GM19328 (cell line): ENCODE results near the gene MAEA.
"Not testable (repeated sequence)": the region's sequence is repeated elsewhere in the genome, so short reads cannot be mapped to it uniquely, and the experiment has no call there.

Experiments used
- ATAC-seq: cut with Tn5 transposase; IDR thresholded peaks from one replicate; pipeline ENCODE4 v1.9.1; 2021; ENCODE audit warnings: mild to moderate bottlenecking, moderate library complexity; ENCODE audit not compliant: unreplicated experiment

The MAEA gene

DNA sequence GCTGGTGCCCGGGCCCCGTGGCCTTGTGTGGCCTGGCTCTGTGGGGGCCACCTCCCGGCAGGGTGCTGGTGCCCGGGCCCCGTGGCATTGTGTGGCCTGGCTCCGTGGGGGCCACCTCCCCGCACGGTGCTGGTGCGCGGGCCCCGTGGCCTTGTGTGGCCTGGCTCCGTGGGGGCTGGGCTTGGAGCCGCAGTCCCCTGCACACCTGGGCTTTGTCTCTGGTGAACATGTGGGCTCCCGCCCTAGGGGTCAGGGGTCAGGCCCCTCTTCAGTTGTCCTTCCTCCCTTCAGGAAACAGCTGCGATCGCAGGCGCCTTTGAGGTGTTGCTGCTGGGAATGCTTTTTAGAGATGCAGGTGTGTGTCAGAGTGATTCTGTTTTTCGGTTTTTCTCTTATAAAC, 74.5 kb downstream of the MAEA start:
- no peak for ATAC-seq

DNA sequence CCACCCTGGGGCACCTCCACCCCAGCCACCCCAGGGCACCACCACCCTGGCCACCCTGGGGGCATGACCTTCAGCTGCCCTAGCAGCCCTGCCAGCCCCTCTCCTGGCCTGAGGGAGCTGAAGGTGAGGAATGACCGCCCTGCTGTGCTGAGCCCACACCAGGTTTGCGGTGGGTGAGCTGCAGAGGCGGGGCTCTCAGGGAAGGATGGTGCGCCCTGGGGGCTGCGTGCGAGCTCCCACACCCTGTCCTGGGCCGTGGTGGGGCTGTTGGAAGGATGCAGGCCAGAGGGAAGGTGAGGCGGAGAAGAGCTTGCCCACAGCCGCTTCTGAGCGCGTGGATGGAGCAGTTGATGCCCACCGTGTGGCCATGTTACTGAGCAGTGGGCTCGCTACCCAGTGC, 75.1 kb downstream of the MAEA start:
- no peak for ATAC-seq

DNA sequence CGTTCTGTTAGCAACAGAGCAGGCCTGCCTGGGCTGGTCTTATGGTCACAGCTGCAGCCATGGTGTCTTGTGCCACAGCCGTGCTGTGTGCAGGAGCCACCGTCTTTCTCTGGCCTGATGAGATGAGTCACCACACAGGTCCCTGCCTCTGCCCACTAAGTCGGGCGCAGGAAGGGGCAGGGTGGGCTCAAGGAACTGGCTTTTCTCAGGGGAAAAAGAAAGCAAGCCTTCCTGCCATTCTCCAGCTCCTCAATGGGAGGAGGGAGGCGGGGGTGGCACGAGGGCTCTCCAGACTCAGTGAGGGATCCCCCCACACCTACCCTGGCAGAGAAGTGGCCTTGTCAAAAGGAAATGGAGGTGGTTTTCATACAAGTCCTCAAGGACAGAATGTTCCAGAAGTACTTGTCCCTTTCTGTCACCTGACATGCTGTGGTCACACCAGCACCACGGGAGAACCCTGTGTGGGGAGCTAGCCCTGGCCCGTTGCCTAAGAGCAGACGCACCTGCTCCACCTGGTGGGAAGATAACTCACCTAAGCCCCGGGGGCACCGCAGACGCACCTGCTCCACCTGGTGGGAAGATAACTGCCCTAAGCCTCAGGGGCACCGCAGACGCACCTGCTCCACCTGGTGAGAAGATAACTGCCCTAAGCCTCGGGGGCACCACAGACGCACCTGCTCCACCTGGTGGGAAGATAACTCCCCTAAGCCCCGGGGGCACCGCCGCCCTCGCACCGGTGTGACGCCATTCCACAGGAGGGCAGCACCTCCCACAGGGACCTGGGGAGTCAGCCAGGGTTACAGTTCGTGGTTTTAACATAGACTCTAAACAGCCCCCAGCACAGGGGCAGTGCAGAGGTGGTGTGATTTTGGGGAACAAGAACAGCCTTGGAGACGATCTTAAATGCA, 75.8 kb downstream of the MAEA start:
- no peak for ATAC-seq

DNA sequence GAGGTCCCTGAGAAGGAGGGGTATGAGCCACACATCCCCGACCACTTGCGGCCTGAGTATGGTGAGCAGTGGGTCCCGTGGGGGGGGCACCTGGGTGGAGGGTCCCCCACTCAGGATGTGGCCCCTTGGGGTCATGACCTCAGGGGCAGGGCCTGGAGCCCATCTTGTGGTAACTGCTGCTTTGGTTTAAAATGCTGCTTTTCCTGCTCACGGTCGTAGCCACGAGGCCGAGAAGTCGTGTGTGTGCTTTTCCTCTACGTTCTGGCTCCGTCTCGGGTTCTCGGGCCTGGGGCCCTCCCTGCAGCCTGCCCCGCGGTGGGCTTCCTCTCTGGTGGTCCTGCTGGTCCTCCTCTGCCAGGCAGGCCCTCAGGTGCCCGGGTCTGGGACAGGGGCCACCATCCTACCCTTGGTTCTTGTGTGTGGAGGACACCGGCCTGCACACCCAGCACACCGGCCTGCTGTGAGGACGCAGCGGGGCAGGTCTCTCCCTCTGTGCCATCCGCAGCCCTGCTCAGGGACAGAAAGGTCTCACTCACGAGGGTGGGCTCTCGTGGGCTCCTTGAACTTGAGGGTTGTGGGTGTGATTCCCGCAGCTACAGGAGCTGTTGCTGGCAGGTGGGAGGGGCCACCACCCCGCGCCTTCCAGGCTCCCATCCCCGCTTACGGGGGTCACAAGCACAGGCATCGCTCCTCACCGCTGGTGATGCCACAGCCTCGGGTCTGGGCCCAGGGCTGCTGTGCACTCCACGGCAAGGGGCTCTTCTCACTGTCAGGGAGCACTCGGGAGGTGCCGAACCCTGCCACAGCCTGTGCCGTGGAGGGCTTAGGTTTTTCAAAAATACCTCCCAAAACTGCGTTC, 76.9 kb downstream of the MAEA start:
- ATAC-seq: no peak

DNA sequence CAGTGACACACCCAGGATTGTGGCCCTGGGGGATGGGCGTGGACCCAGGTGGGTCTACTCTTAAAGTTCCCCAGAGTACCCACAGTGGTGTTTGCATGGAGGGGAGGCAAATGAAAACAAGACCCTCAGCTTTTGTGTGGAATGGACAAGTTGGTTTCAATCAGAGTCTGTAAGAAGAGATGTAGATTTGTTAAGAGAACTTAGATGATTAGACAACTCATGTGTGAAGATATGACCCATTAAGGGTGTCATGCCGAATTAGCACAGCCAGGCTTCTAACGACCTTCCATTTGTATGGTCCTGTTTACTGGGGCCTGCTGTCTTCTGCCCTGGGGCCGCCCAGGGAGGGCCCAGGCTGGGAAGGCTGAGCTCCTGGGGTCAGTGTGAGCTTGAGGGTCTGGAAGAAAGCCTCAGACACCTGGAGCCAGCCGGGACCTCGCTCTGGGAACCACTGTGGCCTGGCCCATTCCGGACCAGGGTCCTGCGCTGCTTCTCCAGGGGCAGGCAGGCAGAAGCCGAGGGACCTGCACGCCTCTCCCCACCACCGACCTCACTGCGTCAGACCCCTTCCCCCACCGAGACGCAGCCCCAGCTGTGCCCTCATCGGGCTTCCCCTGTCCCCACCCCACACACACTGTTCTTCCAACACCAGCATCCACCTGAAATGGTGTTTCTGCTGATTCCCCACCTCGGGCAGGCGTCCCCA, 77.7 kb downstream of the MAEA start:
- ATAC-seq: no peak

DNA sequence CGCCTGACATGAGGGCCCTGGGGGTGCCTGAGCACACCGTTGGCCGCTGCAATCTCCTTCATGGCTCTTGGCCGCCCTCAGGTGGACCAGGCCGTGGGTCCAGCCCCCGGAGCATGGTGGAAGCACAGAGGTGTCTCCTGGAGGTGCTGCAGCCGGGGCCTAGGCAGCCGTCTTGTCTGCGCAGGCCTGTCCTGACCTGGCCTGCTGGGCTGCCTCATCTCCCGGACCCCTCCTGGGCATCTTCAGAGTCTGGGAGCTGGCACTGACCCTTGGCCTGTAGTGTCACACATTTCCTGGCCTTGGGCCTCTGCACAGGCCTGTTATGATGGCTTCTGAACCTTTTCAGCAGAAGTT, 78.2 kb downstream of the MAEA start:
- ATAC-seq: no peak

DNA sequence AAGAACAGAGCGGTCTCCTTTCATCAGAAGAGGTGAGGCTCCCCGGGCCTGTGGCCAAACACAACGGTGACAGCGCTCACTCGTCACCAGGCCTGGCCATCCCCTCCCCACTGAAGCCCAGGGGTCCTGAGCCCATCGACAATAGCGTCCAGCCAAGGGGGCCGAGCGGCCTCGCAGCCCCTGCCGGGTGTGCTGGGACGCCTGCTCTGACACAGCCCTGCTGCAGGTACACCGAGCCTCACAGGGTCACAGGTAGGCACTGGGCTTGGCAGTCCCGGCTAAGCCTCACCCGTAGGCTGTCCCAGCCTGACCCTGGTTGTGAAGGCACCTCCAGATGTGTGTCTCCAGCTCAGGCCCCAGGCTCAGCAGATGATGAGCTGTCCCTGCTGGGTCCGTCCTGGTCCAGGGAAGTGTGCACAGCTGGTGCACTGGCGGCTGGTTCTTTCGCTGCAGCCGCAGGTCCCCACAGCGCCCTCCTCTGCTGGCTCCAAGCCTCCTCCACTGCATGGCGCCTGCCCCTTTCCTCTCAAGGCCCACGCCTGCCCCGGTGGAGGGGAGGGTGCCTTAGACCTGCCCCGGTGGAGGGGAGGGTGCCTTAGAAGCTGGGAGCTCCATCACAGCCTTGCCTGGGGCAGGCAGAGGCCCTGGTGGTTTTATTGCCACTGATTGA, 78.9 kb downstream of the MAEA start:
- no peak for ATAC-seq

DNA sequence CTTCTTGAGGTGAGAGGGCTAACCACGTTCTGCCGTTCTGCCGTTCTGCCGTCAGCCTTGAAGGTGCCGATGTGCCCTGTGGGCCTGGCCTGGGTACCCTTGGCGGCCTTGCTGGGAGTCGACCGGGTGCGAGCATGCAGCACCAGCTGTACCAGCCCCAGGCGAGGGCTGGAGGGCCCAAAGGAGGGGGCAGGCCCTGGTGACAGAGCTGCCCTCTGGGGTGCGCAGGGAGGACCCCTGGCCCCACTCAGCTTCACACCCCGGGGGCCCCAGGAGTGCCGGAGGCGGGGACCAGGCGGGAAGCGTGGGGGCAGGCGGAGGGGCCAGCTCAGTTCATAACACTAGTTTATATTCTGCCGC, 79.4 kb downstream of the MAEA start:
- no peak for ATAC-seq

DNA sequence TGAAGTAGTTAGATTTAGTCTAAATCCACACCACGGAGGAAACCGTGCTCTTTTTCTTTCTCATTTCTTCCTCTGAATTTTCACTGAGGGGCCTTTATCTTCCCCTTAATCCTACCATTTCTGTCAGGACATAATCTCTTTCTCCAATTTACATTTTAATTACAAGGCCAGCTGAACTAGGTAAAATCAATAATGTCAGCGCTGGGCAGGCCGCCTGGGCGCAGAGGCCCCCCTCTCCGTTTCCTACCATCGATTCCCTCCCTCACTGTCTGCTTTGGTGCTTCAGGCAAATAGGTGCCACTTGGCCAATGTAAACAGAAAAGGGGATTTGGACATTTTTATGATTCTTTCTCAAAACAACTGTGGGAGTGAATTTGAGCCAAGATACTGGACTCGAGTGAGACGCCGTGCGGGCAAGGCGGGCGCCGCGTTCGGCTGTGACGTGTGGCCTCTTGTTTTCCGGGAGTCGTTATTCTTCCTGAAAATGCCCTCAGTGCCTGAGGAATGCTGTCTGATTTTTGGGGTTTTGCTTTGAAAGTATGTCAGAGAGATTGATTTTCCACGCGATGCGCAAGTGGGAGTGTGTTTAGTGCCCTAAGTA, 79.9 kb downstream of the MAEA start:
- ATAC-seq: no peak

DNA sequence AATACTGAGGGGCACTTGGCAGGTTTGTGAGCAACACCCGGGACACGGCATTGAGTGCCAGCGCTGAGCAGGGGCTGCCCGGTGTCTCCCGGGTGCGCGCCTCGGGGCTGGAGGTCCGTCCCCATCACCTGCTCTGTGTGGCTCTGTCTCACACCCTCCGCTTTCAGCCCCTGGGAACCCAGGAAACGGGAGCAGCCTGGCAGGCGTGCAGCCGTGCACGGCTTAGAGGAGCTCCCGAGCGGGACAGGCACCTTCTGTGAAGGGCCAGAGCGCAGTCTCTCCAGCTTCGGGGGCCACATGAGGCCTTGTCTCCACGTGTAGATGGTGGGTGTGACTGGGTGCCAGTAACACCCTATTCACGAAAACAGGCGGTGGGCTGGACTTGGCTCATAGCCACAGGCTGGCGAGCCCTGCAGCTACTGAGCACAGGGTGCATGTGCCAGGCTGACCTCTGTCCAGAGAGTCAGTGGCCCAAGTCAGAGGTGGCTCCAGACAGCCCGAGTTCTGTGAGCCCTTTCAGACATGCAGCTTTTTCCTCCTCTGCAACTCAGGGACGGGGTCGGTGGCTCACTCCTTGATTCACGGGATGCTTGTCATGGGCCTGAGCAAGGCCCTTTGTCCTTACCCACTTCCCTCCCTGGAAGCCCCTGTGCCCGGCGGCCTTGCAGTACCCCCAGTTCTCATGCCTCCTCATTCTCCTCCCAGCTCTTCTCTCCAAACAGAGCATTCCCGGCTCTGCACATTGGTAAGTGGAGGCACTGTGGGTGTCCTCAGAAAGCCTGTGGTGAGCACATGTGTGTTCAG, 80.8 kb downstream of the MAEA start:
- no peak for ATAC-seq

DNA sequence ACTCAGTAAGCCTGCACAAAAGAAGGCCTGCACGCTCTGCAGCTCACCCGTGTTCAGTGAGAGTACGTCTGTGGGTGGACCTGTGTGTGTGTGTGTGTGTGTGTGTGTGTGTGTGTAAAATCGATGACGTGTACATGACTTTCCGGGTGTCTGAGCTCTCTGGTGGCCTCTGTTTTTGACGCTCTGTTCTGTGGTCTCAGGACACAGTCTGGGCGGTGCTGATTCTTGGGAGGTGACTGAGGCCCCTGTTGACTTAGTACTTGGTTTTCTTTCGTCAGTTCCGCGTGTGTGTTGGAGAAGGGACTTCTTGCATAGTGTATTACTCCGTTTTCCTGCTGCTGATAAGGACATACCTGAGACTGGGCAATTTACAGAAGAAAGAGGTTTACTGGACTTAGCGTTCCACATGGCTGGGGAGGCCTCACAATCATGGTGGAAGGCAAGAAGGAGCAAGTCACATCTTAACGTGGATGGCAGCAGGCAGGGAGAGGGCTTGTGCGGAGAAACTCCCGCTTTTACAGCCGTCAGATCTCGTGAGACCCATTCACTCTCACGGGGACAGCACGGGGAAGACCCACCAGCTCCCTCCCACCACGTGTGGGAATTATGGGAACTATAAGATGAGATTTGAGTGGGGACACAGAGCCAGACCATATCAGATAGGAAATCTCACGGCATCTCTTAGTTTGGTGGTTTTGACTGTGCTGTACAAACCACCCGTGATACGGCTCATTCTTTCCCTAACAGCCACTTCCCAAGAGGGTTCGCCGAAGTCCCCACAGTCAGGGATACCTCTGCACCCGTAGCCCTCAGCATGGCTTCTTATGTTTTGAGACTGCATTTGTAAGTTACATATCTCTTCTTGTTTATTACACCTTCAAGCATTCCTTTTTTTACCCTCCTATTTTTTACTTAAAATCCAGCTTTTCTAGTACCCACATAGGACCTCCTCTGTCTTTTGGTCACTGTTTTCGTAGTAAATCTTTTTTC, 81.8 kb downstream of the MAEA start:
- no peak for ATAC-seq

DNA sequence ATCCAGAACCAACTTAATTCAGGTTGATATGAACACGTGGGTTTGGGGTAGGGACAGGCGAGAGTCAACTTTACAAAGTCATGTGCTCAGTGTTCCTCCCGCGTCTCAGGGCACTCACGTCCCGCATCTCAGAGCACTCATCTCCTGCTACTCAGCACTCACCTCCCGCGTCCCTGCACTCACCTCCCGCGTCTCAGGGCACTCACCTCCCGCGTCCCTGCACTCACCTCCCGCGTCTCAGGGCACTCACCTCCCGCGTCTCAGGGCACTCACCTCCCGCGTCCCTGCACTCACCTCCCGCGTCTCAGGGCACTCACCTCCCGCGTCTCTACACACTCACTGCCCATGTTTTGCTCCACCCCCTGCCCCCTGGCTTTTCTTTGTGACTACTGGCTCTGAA, 82.9 kb downstream of the MAEA start:
- ATAC-seq: not testable (repeated sequence)

DNA sequence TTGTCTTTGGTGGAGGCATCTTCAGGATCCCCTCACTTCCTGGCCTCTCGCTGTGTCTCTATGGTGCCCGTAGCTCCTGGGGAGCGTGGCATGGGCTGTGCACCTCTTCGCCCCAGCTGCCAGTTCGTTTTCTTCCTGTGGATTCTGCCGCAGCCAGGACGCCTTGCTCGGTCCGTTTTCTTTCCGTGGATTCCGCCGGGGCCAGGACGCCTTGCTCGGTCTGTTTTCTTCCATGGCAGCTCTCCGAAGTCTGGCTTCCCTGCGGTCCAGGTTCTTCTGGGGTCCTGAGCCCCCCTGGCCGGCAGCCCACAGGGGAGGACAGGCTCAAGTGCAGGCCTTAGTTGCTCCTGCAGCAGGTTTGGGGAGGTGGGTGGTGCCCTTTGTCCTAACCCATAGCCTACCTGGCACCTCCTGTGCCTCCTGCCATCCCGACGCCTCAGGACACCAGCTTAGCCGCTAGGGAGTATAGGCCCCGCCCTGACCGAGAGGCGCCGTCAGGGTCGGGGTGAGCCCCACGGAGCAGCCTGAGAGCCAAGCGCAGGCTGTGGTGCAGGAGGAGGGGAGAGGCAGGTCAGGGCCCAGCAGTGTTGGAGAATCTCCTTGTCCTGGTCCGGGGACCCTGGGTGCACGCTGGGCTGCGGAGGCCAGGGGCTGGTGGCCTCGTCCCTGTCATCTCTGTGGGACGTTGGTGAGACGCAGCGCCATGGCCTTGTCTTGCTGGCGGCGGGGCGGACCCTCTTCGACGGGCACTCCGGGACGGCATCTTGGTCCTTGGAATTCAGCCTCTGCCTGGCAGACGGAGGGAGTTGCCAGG, 84.4 kb downstream of the MAEA start:
- no peak for ATAC-seq

DNA sequence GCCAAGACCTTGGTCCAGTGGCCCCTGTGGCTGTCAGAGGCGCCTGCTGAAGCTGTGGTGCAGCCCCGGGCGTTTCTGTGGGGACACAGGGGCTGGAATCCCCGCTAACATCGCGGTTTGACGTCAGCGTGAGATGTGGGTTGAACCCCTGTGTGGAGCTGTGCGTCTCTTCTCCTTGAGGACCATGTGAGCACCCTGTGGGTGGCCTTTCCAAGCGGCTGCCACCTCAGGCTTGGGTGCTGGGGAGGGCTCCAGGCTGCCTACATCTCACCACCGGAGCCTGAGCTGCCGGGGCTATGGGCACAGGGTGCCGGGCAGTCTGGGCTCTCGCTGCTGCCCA, 85.0 kb downstream of the MAEA start:
- no peak for ATAC-seq

DNA sequence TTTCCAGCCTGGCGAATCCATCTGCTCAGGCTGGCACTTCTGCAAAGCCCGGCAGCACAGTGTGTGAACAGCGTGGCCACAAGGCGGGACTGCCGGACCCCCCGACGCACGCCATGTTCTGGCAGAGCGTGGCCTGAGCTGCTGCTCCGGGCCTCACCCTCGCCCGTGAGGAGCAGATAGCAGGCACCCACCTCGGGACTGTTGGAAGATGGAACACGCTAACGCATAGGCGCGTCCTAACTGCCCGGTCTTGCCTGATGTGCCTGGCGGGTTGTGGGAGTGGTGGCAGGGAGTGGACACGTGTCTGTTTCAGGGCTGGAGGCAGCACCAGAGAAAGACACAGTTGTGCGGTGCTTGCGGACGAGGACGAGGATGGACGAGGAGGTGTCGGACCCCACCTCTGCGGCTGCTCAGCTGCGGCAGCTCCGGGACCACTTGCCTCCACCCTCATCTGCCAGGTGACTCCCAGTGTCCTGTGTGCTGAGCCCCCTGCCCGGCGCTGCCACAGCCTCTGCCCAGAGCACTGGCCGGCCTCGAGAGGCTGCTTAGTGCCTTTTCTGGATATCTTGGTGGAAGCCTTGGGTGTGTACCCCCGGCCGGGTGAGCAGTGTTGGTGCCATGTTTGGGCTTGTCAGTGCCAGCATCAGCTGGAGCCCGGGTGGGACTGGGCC, 85.5 kb downstream of the MAEA start:
- ATAC-seq: no peak

DNA sequence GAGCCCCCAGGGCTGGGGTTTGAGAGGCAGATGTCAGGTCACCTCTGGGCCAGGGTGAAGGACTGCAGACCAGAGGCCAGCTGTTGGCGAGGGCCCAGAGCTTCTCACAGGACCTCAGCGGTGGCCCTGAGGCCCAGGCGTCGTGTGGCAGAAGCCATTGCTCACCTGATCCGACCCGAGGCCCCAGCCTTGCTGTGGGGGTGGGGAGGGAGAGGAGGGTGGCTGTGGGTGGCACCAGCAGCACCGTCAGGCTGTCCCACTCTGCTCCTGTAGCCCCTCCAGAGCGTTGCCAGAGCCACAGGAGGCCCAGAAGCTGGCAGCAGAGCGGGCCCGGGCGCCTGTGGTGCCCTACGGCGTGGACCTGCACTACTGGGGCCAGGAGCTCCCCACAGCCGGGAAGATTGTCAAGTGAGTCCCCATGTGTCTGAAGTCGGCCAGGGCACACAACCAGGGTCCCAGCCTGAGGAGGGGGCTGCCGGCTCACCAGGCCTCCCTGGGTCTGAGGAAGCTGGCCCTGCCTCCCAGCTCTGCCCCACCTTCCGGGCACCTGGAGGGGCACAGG, 86.2 kb downstream of the MAEA start:
- no peak for ATAC-seq

DNA sequence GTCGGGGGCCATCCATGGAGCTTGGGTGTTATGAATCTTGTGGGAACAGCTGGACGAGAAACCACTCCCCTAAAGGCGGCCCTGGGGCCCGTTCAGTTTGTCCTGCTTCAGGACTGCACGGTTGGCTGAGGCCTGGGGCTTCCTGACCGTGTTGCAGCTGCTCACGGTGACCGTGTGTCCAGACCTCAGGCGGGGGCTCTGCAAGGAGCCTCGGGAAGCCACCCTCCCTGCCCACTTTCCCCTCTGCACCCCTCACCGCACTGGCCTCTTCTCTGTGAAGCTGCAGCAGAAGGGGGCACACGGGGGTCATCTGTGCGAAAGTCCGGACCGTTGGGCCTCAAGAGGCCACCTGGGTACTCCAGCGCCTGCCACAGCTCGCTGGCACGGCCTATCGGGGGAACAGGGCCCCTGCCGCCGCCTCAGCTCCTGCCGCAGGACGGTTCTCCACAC, 86.7 kb downstream of the MAEA start:
- no peak for ATAC-seq
